ENCODE results near the gene BIN1.

DNA sequence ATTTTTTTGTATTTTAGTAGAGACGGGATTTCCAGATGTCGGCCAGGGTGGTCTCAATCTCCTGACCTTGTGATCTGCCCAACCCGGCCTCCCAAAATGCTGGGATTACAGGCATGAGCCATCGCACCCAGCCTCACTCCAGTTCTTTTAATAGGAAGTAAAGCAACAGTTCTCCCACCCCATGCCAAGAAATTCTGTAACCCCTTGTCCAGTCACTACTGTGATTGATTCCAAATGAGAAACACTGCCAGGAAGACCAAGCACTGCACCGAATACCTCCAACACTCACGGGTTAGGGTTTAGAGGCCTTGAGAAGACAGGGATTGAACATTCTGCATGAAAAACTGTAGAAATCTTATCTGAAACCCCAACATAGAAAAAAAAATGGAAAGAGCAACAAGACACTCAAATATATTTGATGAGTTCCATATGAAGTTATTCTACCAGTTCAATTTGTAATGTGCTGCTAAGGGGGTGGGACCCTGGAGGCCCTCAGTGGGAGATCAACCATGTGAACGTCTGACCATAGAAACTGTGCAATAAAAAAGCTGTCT is 48.2 kb upstream of the BIN1 start:
- TF ChIP-seq CTCF (optimal IDR thresholded peaks at IDR 0.05 in 1 of 3, IDR thresholded peaks at IDR 0.05 in 1 of 3, conservative IDR thresholded peaks at IDR 0.05 in 1 of 3; ENCODE audit: extremely low read depth in 1 of 3, insufficient read depth in 2 of 3, low read length in 3 of 3) (no peak), EZH2 (IDR thresholded peaks at IDR 0.05; ENCODE audit: low read length) (no peak)
